ENCODE data around the gene E4F1.

E4F1 gene

GRCh38 chr16:2284797-2285576 lies 61.6 kb downstream of the E4F1 start:
- DNase-seq (ENCODE audit: insufficient read length, low spot score) (no peak), FAIRE-seq (no peak)
